Measurements from ENCODE around the gene CCDC88B. TPM values are rescaled to one million over a fixed set of nuclear protein-coding genes. Genes with fewer than 3 reads are reported as not detected.

The CCDC88B gene
- total and polyA plus RNA-seq, 9 of the 15 experiments (the other 6 are each of a cell fraction or from before 2014, with no cell fraction given) = 0.13 to 18.1 (median 7.9) TPM

DNA sequence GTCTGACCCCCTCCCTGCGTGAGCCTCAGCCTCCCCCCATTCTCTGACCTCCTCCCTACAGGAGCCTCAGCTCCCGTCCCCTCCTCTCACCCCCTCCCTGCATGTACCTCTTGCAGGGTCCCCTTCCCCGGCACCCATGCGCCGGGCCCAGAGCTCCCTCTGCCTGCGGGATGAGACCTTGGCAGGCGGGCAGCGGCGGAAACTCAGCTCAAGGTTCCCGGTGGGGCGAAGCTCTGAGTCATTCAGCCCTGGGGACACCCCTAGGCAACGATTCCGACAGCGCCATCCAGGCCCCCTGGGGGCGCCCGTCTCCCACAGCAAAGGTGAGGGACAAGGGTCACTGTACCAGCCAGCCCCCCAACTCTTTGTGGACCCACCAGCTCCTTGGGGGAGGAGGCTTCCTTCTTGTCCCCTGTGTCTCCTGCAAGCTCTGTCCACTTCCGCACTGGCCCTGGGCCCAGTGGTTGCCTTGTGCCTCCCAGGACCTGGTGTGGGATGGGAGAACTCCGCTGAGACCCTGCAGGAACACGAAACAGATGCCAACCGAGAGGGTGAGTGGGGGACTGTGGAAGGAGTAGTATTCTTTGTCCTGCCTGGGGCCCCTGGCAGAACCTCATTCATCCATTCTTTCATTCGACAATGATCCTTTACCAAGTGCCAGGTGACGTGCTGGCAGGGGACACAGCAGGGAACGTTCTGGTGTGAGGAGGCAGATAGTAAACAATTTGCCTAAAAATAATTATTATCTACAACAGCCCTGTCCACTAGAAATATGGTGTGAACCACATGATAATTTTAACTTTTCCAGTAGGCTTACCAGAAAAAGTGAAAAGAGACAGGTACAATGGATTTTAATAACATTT is 15.3 kb downstream of the CCDC88B start (continued):
- TF ChIP-seq ELF1 (tag; IDR thresholded peaks at IDR 0.05) = peak; percentile 83
- TF ChIP-seq ZNF778 (CRISPR knock-in tag; IDR thresholded peaks at IDR 0.05) = no peak
- no peak for TF ChIP-seq EWSR1 (IDR thresholded peaks at IDR 0.05; ENCODE audit: borderline replicate concordance, low read depth, partially characterized antibody)
- peak; percentile 66 for TF ChIP-seq JUN (IDR thresholded peaks at IDR 0.05; ENCODE audit: borderline replicate concordance, low read depth, low read length)
- no peak for TF ChIP-seq JUN (CRISPR knock-in tag; IDR thresholded peaks at IDR 0.05; ENCODE audit: borderline replicate concordance)
- TF ChIP-seq, protein P1, sequence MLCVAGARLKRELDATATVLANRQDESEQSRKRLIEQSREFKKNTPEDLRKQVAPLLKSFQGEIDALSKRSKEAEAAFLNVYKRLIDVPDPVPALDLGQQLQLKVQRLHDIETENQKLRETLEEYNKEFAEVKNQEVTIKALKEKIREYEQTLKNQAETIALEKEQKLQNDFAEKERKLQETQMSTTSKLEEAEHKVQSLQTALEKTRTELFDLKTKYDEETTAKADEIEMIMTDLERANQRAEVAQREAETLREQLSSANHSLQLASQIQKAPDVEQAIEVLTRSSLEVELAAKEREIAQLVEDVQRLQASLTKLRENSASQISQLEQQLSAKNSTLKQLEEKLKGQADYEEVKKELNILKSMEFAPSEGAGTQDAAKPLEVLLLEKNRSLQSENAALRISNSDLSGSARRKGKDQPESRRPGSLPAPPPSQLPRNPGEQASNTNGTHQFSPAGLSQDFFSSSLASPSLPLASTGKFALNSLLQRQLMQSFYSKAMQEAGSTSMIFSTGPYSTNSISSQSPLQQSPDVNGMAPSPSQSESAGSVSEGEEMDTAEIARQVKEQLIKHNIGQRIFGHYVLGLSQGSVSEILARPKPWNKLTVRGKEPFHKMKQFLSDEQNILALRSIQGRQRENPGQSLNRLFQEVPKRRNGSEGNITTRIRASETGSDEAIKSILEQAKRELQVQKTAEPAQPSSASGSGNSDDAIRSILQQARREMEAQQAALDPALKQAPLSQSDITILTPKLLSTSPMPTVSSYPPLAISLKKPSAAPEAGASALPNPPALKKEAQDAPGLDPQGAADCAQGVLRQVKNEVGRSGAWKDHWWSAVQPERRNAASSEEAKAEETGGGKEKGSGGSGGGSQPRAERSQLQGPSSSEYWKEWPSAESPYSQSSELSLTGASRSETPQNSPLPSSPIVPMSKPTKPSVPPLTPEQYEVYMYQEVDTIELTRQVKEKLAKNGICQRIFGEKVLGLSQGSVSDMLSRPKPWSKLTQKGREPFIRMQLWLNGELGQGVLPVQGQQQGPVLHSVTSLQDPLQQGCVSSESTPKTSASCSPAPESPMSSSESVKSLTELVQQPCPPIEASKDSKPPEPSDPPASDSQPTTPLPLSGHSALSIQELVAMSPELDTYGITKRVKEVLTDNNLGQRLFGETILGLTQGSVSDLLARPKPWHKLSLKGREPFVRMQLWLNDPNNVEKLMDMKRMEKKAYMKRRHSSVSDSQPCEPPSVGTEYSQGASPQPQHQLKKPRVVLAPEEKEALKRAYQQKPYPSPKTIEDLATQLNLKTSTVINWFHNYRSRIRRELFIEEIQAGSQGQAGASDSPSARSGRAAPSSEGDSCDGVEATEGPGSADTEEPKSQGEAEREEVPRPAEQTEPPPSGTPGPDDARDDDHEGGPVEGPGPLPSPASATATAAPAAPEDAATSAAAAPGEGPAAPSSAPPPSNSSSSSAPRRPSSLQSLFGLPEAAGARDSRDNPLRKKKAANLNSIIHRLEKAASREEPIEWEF (CRISPR knock-in tag; IDR thresholded peaks at IDR 0.05) = no peak
- no peak for TF ChIP-seq SNRNP70 (optimal IDR thresholded peaks at IDR 0.05; ENCODE audit: low read depth, low read length)
- TF ChIP-seq POLR3G (IDR thresholded peaks at IDR 0.05; ENCODE audit: extremely low read depth, insufficient read length, insufficient replicate concordance) = no peak
- no peak for TF ChIP-seq BRD4 (IDR thresholded peaks at IDR 0.05)
- TF ChIP-seq, protein P2, sequence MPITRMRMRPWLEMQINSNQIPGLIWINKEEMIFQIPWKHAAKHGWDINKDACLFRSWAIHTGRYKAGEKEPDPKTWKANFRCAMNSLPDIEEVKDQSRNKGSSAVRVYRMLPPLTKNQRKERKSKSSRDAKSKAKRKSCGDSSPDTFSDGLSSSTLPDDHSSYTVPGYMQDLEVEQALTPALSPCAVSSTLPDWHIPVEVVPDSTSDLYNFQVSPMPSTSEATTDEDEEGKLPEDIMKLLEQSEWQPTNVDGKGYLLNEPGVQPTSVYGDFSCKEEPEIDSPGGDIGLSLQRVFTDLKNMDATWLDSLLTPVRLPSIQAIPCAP (CRISPR knock-in tag; IDR thresholded peaks at IDR 0.05; ENCODE audit: borderline replicate concordance) = no peak
- TF ChIP-seq, protein P3, sequence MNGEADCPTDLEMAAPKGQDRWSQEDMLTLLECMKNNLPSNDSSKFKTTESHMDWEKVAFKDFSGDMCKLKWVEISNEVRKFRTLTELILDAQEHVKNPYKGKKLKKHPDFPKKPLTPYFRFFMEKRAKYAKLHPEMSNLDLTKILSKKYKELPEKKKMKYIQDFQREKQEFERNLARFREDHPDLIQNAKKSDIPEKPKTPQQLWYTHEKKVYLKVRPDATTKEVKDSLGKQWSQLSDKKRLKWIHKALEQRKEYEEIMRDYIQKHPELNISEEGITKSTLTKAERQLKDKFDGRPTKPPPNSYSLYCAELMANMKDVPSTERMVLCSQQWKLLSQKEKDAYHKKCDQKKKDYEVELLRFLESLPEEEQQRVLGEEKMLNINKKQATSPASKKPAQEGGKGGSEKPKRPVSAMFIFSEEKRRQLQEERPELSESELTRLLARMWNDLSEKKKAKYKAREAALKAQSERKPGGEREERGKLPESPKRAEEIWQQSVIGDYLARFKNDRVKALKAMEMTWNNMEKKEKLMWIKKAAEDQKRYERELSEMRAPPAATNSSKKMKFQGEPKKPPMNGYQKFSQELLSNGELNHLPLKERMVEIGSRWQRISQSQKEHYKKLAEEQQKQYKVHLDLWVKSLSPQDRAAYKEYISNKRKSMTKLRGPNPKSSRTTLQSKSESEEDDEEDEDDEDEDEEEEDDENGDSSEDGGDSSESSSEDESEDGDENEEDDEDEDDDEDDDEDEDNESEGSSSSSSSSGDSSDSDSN (IDR thresholded peaks at IDR 0.05; ENCODE audit: borderline replicate concordance in 1 of 2, low read depth in 2 of 2, low read length in 2 of 2) = no peak; a peak in 1 of 4 replicates
- TF ChIP-seq ETV1 (tag; conservative IDR thresholded peaks at IDR 0.05; ENCODE audit: low read depth) = peak; percentile 67
- TF ChIP-seq HLTF (IDR thresholded peaks at IDR 0.05) = no peak; the same call in 1 of the 2 replicates
- peak; percentile 26; the same call in 1 of the 2 replicates for TF ChIP-seq KAT7 (CRISPR knock-in tag; IDR thresholded peaks at IDR 0.05; ENCODE audit: borderline replicate concordance)
- no peak for TF ChIP-seq ZNF431 (CRISPR knock-in tag; IDR thresholded peaks at IDR 0.05)
- peak; percentile 75 for TF ChIP-seq SMARCA5 (IDR thresholded peaks at IDR 0.05)
- 0 out of 2 replicates have a peak, but pooled peaks have one; percentile 47 for TF ChIP-seq ZNF165 (CRISPR knock-in tag; IDR thresholded peaks at IDR 0.05; ENCODE audit: borderline replicate concordance)
- no peak for TF ChIP-seq SLC30A9 (CRISPR knock-in tag; IDR thresholded peaks at IDR 0.05)
- TF ChIP-seq NBN (IDR thresholded peaks at IDR 0.05; ENCODE audit: low read depth) = peak; percentile 63
- TF ChIP-seq MCM5 (IDR thresholded peaks at IDR 0.05; ENCODE audit: low read depth) = no peak
